Measurements from ENCODE around the gene CDKN1B. TPM values are rescaled to one million over a fixed set of nuclear protein-coding genes. Genes with fewer than 3 reads are reported as not detected.

CDKN1B gene
- total RNA-seq, 2 donors from 2014 or later = 61.9 to 63.5 TPM

GRCh38 chr12:12747278-12747677 is 30.1 kb downstream of the CDKN1B start:
- Histone ChIP-seq H3K27me3 (replicated peaks; ENCODE audit: insufficient read depth) (no peaks in the 10 kb centered on the region), H3K27ac (peak overlapping the region in 1 of 2 donors; percentile 7), H3K4me3 (no peak overlapping the region), H3K36me3 (no peaks in the 10 kb centered on the region), H3K4me1 (ENCODE audit: control insufficient read depth in 1 of 2, low read depth in 2 of 2) (peaks cover 0 to 21% of the 10 kb centered on the region in 2 donors), H3K9me3 (no peaks in the 10 kb centered on the region)
- DNase-seq (ENCODE audit: low spot score) (no peak), ATAC-seq (ENCODE audit: insufficient number of reproducible peaks, low FRiP score, low read depth) (no peak)
- TF ChIP-seq CTCF (IDR thresholded peaks at IDR 0.05) = no peak

DNA sequence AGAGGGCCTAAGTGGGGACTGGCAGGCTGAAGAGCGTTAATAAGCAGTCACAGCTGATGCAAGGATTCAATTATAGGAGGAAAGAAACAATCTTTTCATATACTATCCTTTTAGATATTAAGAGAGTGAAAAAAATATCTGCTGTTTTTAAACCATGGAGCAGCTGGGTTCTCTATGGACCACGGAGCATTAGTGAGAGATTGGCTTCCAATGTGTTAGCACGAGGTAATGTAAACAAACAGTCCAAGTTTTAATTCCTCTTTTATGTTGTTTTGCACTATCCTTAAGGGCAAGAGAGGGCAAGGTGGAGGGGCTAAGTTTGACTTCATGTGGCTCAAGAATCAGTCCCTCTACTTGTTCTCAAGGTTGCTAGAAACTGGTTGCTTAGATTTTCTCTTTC is 30.9 kb downstream of the CDKN1B start:
- no peak for TF ChIP-seq CTCF (IDR thresholded peaks at IDR 0.05)
- H3K27ac ChIP-seq = peak overlapping the region; percentile 7 to 9
- H3K9me3 ChIP-seq = no peaks in the 10 kb centered on the region
- H3K4me3 ChIP-seq = no peak overlapping the region
- DNase-seq (ENCODE audit: low spot score) (no peak), ATAC-seq (ENCODE audit: insufficient number of reproducible peaks, low FRiP score, low read depth) (no peak)
- peaks cover 0 to 21% of the 10 kb centered on the region in 2 donors for H3K4me1 ChIP-seq (ENCODE audit: control insufficient read depth in 1 of 2, low read depth in 2 of 2)
- no peaks in the 10 kb centered on the region for H3K27me3 ChIP-seq (replicated peaks; ENCODE audit: insufficient read depth)
- H3K36me3 ChIP-seq = no peaks in the 10 kb centered on the region

DNA sequence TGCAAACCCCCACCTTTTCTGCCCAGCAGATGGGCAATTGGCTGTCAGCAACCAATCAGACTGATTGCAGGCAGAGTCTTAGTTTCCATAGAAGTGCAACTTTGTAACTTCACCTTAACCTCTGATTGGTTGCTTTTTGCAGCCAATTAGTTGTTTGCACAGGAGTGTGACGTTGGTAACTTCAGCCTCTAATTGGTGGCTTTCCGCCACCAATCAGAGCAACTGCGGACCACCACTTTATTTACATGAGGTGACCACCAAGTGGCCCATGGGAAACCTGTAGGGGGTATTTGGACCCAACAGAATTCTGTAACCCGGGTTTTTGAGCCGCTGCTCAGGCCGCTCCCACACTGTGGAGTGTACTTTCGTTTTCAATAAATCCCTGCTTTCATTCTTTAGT is 32.3 kb downstream of the CDKN1B start:
- peaks cover 0 to 21% of the 10 kb centered on the region in 2 donors for H3K4me1 ChIP-seq (ENCODE audit: control insufficient read depth in 1 of 2, low read depth in 2 of 2)
- H3K9me3 ChIP-seq = no peaks in the 10 kb centered on the region
- H3K27me3 ChIP-seq (replicated peaks; ENCODE audit: insufficient read depth) = no peaks in the 10 kb centered on the region
- H3K4me3 ChIP-seq = peak overlapping the region; percentile 79
- DNase-seq (ENCODE audit: low spot score) (no peak), ATAC-seq (ENCODE audit: insufficient number of reproducible peaks, low FRiP score, low read depth) (peak; percentile 86)
- TF ChIP-seq CTCF (IDR thresholded peaks at IDR 0.05) = no peak
- H3K27ac ChIP-seq = peak overlapping the region; percentile 55 to 79
- no peaks in the 10 kb centered on the region for H3K36me3 ChIP-seq

DNA sequence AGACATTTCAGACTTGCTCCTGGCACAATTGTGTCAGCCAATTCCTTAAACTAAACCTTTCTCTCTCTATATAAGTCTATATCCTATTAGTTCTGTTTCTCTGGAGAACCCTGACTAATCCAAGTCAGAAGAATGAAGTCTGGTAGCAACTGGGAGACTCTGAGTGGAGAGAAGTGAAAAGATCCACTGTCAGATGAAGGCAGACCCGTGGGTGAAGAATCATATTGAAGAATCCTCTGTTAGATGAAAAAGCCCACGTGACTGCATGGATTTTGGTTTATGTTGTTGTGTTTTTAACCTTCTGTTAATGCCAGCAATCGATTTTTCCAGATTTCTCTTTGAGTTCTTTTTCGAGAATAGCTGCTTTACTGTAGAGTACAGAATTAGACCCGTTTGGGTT is 38.8 kb downstream of the CDKN1B start:
- DNase-seq (ENCODE audit: low spot score) (no peak), ATAC-seq (ENCODE audit: insufficient number of reproducible peaks, low FRiP score, low read depth) (no peak)
- no peak for TF ChIP-seq CTCF (IDR thresholded peaks at IDR 0.05)
- no peak overlapping the region for H3K27ac ChIP-seq
- no peaks in the 10 kb centered on the region for H3K9me3 ChIP-seq
- H3K36me3 ChIP-seq = no peaks in the 10 kb centered on the region
- H3K27me3 ChIP-seq (replicated peaks; ENCODE audit: insufficient read depth) = no peaks in the 10 kb centered on the region
- no peaks in the 10 kb centered on the region for H3K4me1 ChIP-seq (ENCODE audit: control insufficient read depth in 1 of 2, low read depth in 2 of 2)
- no peak overlapping the region for H3K4me3 ChIP-seq

- no peak overlapping the region for H3K27ac ChIP-seq
- ATAC-seq (ENCODE audit: insufficient number of reproducible peaks, low FRiP score, low read depth) (no peak), DNase-seq (ENCODE audit: low spot score) (no peak)
- no peaks in the 10 kb centered on the region for H3K36me3 ChIP-seq
- no peaks in the 10 kb centered on the region for H3K4me1 ChIP-seq (ENCODE audit: control insufficient read depth in 1 of 2, low read depth in 2 of 2)
- H3K9me3 ChIP-seq = no peaks in the 10 kb centered on the region
- no peak for TF ChIP-seq CTCF (IDR thresholded peaks at IDR 0.05)
- H3K27me3 ChIP-seq (replicated peaks; ENCODE audit: insufficient read depth) = no peaks in the 10 kb centered on the region
- no peak overlapping the region for H3K4me3 ChIP-seq
Observed at GRCh38 chr12:12757121-12757520, 40.0 kb downstream of the CDKN1B start.

All from thoracic aorta (tissue), 2 donors.